ENCODE measurements around the gene TBC1D23. TPM values are rescaled to one million over a fixed set of nuclear protein-coding genes. Genes with fewer than 3 reads are reported as not detected.
"Not testable (repeated sequence)": the region's sequence is repeated elsewhere in the genome, so short reads cannot be mapped to it uniquely, and the experiment has no call there.

The TBC1D23 gene
- total RNA-seq (2014; rRNA removed; shearing (Covaris generic)), result 68.0 and 75.2 TPM in 2 replicates

DNA sequence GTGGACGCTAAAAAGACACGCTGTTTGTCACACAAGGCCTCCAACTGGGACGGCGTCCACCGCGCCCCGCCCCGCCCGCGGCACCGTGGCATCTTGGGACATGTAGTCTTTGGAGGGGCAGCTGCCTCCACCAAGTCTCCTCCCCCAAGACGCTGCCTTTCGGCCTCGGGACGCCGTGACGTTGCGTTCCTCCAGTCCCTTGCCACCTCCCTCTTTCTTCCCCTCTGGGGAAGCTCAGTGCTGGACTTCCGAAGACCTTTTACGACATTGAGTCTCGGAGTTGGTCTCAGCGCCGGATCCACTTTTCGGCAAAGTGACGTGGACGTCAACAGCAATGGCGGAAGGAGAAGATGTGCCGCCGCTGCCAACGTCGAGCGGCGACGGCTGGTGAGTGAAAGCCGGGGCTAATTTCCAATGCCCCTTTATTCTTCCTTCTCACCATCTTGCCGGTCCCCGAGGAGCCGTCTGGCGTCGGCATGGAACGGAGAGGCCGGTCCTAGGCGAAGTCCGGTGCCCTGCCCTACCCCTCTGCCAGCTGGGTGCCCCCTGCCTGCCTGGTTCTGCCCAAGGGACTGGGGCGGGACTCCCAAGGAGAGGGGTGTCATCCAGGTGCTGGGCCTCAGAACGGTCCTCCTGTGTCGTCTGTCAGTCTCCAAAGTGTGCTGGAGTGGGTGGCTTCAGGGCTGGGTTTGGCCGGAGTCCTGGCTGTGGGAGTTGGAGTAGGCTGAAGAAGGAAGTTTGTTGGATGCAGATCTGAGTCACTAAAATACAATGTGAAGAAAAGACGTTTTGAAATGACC lies at the start of gene TBC1D23:
Gene TBC1D23, plus strand, starts transcription at position 308 of the 800 bp plus-strand sequence. Its CDS starts 27 bp downstream, at position 335.
- peak; percentile 100 for DNase-seq (ENCODE audit: low read depth)

GRCh38 chr3:100213891-100214573 lies 46.8 kb upstream of the TBC1D23 start:
- DNase-seq (ENCODE audit: low read depth), result no peak

GRCh38 chr3:100214574-100214964 lies 46.2 kb upstream of the TBC1D23 start:
- DNase-seq (ENCODE audit: low read depth), result no peak

DNA sequence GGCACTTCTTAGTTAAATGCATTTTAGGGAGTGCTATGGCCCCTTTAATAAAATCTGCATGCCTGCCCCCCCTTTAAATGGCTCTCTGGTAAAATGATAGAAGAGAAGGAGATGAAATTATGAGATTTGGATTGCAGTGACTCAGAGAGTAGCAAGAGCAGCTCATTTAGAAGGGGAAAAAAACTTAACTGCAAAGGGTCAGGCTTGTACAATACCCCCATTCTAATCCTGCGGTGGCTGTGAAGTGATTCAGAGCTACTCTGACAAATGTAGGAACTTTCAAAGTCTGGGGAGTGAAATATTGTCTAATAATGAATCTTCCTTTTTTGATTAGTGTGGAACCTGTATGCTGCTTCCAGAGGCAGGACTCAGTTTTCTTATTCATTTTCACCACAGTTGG lies 44.1 kb upstream of the TBC1D23 start:
- DNase-seq (ENCODE audit: low read depth), result peak; percentile 68

GRCh38 chr3:100221159-100221558 lies 39.6 kb upstream of the TBC1D23 start:
- DNase-seq (ENCODE audit: low read depth), result no peak

DNA sequence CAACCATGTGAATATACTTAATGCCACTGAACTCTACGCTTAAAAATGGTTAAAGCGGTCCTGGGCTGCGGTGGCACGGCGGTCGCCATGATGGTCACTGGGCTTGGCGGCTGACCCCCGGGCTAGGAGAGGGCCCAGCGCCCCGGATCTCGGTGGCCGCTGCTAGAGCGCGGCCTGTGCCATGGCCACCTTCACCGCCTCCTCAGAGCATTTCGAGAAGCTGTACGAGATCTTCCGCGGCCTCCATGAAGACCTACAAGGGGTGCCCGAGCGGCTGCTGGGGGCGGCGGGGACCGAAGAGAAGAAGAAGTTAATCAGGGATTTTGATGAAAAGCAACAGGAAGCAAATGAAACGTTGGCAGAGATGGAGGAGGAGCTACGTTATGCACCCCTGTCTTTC lies 35.6 kb upstream of the TBC1D23 start:
- no peak for DNase-seq (ENCODE audit: low read depth)

DNA sequence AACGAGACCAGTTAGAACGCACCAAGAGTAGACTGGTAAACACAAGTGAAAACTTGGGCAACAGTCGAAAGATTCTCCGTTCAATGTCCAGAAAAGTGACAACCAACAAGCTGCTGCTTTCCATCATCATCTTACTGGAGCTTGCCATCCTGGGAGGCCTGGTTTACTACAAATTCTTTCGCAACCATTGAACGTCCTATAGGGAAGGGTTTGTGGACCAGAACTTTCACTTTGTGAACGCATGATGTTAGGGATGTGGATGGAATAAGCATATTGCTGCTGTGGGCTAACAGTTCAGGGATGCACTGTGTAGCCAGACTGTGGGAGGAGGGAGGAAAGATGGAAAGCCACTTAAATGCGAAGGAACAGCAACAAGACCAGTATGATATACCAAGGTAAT lies 34.9 kb upstream of the TBC1D23 start:
- DNase-seq (ENCODE audit: low read depth), result no peak

DNA sequence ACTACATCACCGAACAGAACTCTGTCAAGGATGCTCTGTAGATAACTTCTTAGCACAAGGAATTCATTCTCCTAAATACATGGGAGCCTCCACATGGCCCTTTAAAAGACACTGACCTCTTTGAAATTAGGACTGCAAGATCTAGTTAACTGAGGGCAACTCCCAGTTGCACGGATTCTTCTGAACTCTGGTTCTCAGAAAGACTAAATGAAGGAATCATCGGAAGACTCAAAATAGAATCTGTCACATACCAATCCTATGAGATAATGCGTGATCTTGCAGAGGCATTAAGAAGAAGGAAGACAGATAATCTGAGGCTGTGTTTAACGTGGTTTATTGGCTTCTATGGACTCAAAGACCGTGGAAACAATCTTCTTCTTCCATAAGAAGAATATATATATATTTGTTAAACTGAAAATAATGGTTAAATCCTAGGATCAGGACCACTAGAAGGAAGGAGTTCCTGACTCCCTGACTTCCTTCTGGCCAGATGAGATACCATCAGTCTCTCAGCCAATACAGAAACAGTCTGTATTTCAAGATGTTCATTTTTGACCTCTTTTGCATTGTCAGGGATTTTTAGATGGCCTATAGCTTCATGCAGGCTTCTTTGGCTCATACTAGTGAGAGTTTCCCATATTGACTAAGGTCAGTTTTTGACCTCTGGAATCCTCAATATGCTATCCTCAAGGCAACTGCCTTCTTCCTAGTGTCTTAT lies 33.9 kb upstream of the TBC1D23 start:
- peak; percentile 88 for DNase-seq (ENCODE audit: low read depth)

DNA sequence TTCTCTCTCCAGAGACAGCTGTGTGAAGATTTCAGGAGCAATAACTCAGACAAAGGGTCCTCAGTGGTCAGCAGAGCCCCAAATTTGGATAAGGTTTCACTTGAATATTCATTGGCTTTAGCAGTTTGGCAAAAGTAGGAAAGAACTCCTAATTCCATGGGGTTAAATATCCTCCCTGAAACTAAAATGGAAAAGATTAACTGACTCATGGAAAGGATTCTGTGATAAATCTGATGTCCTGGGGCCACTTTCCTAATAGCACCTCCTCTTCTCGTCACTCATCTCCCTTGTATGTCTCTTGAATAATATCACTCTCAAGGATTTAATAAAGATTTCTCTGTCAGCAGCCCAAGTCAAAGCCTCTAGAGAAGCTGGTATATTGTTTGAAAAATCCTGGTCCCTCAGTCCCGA lies 33.3 kb upstream of the TBC1D23 start:
- peak; percentile 54 for DNase-seq (ENCODE audit: low read depth)

- no peak for DNase-seq (ENCODE audit: low read depth)
These were observed 32.5 kb upstream of the TBC1D23 start for GRCh38 chr3:100228247-100228646.

DNA sequence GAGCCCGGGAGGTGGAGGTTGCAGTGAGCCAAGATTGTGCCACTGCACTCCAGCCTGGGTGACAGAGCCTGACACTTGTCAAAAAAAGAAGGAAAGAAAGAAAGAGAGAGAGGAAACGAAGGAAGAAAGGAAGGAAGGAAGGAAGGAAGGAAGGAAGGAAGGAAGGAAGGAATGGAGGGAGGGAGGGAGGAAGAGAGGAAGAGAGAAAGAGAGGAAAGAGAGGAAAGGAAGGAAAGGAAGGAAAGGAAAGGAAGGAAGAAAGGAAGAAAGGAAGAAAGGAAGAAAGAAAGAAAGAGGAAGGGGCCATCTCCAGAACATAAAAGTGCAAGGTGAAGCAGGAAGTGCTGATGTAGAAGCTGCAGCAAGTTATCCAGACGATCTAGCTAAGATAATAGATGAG lies 31.6 kb upstream of the TBC1D23 start:
- DNase-seq (ENCODE audit: low read depth), result not testable (repeated sequence)

GRCh38 chr3:100230710-100231109 lies 30.1 kb upstream of the TBC1D23 start:
- no peak for DNase-seq (ENCODE audit: low read depth)

- no peak for DNase-seq (ENCODE audit: low read depth)
These were observed 29.1 kb upstream of the TBC1D23 start for GRCh38 chr3:100231668-100232067.

DNA sequence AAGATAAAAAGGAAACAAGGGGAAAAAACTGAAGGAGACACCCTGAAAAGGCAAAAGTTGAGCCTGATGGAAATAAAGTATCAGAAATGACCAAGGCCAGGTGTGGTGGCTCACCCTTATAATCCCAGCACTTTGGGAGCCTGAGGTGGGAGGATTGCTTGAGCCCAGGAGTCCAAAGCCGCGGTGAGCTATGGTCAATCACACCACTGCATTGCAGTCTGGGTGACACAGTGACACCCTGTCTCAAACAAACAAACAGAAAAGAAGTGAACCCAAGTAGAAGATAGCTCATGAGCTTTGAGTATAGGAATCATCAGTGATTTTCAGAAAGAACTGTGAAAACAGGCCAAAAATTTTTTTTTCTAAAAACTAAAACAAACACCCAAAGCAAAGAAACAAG lies 26.4 kb upstream of the TBC1D23 start:
- DNase-seq (ENCODE audit: low read depth), result no peak

GRCh38 chr3:100238599-100238998 lies 22.2 kb upstream of the TBC1D23 start:
- no peak for DNase-seq (ENCODE audit: low read depth)

- DNase-seq (ENCODE audit: low read depth), result not testable (repeated sequence)
These were observed 18.3 kb upstream of the TBC1D23 start for GRCh38 chr3:100242471-100242870.

- DNase-seq (ENCODE audit: low read depth), result no peak
These were observed 16.5 kb upstream of the TBC1D23 start for GRCh38 chr3:100244264-100244663.

- DNase-seq (ENCODE audit: low read depth), result no peak
These were observed 15.7 kb upstream of the TBC1D23 start for GRCh38 chr3:100245136-100245535.

- DNase-seq (ENCODE audit: low read depth), result peak; percentile 42
These were observed 14.9 kb upstream of the TBC1D23 start for GRCh38 chr3:100245927-100246326.

DNA sequence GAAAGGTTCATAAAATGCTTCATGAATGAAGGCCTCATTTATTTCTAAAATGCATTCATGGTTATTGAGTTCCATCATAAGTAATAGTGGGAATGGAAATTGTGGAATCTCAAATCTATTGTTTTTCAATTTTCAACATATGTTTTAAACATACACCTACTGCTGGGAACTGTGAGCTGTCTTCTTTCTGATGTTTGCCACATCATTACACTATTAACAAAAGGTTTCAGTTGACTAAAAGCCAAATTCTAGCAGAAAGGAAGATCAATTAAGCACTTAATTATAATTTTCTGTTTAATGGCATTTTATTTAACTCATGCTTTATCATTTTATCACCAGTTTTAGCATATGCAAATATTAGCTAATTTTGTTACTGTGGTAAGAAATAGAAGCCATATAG lies 13.8 kb upstream of the TBC1D23 start:
- DNase-seq (ENCODE audit: low read depth), result no peak

- no peak for DNase-seq (ENCODE audit: low read depth)
These were observed 8.8 kb upstream of the TBC1D23 start for GRCh38 chr3:100252001-100252400.

DNA sequence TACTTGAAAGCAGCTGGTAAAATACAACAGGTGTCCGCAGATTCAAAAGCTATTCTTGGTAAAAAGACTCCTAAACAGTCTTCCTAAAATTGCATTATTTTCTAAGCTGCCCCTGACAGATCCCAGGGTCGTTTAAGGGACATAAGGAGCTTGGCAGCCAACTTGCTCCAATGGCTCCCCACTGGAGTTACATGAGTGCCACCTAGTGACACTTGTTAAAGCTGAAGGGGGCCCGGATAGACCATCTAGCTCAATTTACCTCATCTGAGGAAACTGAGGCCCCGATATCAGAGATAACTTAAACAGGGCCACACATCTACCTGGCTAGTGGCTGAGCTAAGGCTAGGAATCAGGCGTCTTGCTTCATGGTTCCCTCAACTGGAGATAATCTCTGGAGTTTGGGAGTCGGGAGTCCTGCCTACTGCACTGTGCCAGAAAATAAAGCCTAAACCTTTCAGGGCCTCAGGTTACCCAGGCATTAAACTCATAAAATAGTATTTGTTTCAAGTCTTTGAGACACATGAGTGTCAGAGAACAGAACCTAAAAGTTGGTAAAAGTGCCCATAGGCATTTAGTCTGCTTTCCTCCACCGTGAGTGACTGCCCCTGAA lies 6.5 kb upstream of the TBC1D23 start:
- DNase-seq (ENCODE audit: low read depth), result peak; percentile 72

Data from RPMI7951 (cell line).